Endothelial cell of umbilical vein (primary cell): ENCODE data around the gene APLP2. TPM values are rescaled to one million over a fixed set of nuclear protein-coding genes. Genes with fewer than 3 reads are reported as not detected.

Experiments
- BruUV-seq: library from RNA; stranded (reverse); fragments of 400-500 nt; replicated peaks from 2 replicates; lab custom pipeline; 2021; lab: Mats Ljungman, UMichigan
- CTCF ChIA-PET: fragments of 300-600, 350-600 bp; sonication (Branson Sonifier 250); formaldehyde crosslinking; loops from one replicate; lab custom pipeline; 2021; ENCODE audit warnings: antibody characterized with exemption, inconsistent platforms; lab: Charles Lee
- POLR2A ChIA-PET: fragments of 300-600, 350-600 bp; sonication (Branson Sonifier 250); formaldehyde crosslinking; loops from one replicate; lab custom pipeline; 2021; ENCODE audit warnings: antibody characterized with exemption, inconsistent platforms; lab: Charles Lee
- DNase-seq: peaks from one replicate; pipeline ENCODE4 v3.0.0-alpha.2; 2011; ENCODE audit warnings: low read depth, low spot score
- FAIRE-seq: peaks from 2 replicates; lab custom pipeline; 2011; peaks lifted over from hg19 to GRCh38; lab: Jason Lieb, UNC
- H2AFZ ChIP-seq: 2 replicates; pipeline ENCODE4 v1.6.0; 2012; ENCODE audit warnings: low read depth, low read length, control low read depth, inconsistent platforms
- H3K27ac ChIP-seq: 2 replicates; pipeline ENCODE4 v1.5.1; 2011; ENCODE audit warnings: low read depth, mild to moderate bottlenecking, control low read depth, low read length, moderate library complexity; ENCODE audit not compliant: insufficient read depth
- H3K27me3 ChIP-seq, 2 experiments: 2 replicates each; pipeline versions ENCODE4 v1.6.0 to v1.6.1; 2011; ENCODE audit warnings: low read length in 2 of 2, mixed read lengths in 1 of 2; ENCODE audit not compliant: control insufficient read depth in 2 of 2, insufficient read depth in 2 of 2
- H3K36me3 ChIP-seq, 2 experiments: 2 replicates in 1 of 2; 3 replicates in 1 of 2; pipeline ENCODE4 v1.5.1; 2011; ENCODE audit warnings: low read length in 2 of 2, mild to moderate bottlenecking in 1 of 2, moderate library complexity in 1 of 2; ENCODE audit not compliant: control insufficient read depth in 2 of 2, insufficient read depth in 2 of 2; ENCODE audit errors: extremely low read depth in 1 of 2
- H3K4me1 ChIP-seq: 3 replicates; pipeline ENCODE4 v1.5.1; 2011; ENCODE audit warnings: mild to moderate bottlenecking, low read length; ENCODE audit not compliant: control insufficient read depth, insufficient read depth; ENCODE audit errors: extremely low read depth
- H3K4me2 ChIP-seq: 2 replicates; pipeline ENCODE4 v1.6.1; 2011; ENCODE audit warnings: low read length, control low read depth, mixed read lengths; ENCODE audit not compliant: insufficient read depth
- H3K4me3 ChIP-seq, 3 experiments: fragments of 200-600 bp in 1 of 3; sonication (generic), shearing (Covaris generic) in 1 of 3; replicated peaks in 1 of 3; 2 replicates each; pipeline ENCODE4 v1.5.1; 2011 to 2016; ENCODE audit warnings: control low read depth in 3 of 3, low read length in 3 of 3, mild to moderate bottlenecking in 2 of 3, inconsistent platforms in 1 of 3, low read depth in 1 of 3, moderate library complexity in 1 of 3; ENCODE audit not compliant: insufficient read depth in 1 of 3
- H3K79me2 ChIP-seq: 2 replicates; pipeline ENCODE4 v1.6.0; 2012; ENCODE audit warnings: low read length, inconsistent platforms; ENCODE audit not compliant: control insufficient read depth, insufficient read depth
- H3K9ac ChIP-seq: replicated peaks from 2 replicates; pipeline ENCODE3; 2011; ENCODE audit warnings: low read length, control low read depth; ENCODE audit not compliant: insufficient read depth; ENCODE audit errors: extremely low read depth
- H3K9me1 ChIP-seq: replicated peaks from 3 replicates; pipeline ENCODE4 v1.6.0; 2011; ENCODE audit warnings: mild to moderate bottlenecking, low read length; ENCODE audit not compliant: control insufficient read depth, insufficient read depth; ENCODE audit errors: extremely low read depth
- H3K9me3 ChIP-seq: replicated peaks from 2 replicates; pipeline ENCODE4 v1.5.1; 2012; ENCODE audit warnings: low read length, inconsistent platforms; ENCODE audit not compliant: control insufficient read depth, insufficient read depth
- H4K20me1 ChIP-seq: replicated peaks from 2 replicates; pipeline ENCODE3; 2011; ENCODE audit warnings: mild to moderate bottlenecking, low read length; ENCODE audit not compliant: control insufficient read depth, insufficient read depth; ENCODE audit errors: extremely low read depth
- EZH2 ChIP-seq: IDR thresholded peaks from 2 replicates; pipeline ENCODE4 v1.6.1; 2012; ENCODE audit warnings: borderline replicate concordance, low read depth, mild to moderate bottlenecking, moderate library complexity, low read length, inconsistent platforms; ENCODE audit not compliant: severe bottlenecking
- FOS ChIP-seq: IDR thresholded peaks from 2 replicates; pipeline ENCODE4 v1.6.1; 2011; ENCODE audit warnings: mild to moderate bottlenecking, low read length, moderate library complexity, borderline replicate concordance; ENCODE audit not compliant: insufficient read depth
- GATA2 ChIP-seq: IDR thresholded peaks from 2 replicates; pipeline ENCODE4 v1.7.0; 2011; ENCODE audit warnings: low read depth, mild to moderate bottlenecking, moderate library complexity, mixed read lengths, low read length; ENCODE audit not compliant: insufficient read length, insufficient read depth
- JUN ChIP-seq: IDR thresholded peaks from 2 replicates; pipeline ENCODE4 v1.6.1; 2011; ENCODE audit warnings: borderline replicate concordance, low read depth; ENCODE audit not compliant: insufficient read length, insufficient read depth
- MYC ChIP-seq: IDR thresholded peaks from one replicate; pipeline ENCODE4 v1.6.1; 2011; ENCODE audit warnings: mild to moderate bottlenecking, low read depth, low read length
- POLR2A ChIP-seq: IDR thresholded peaks from 2 replicates; pipeline ENCODE4 v1.6.1; 2012; ENCODE audit warnings: low read depth, mild to moderate bottlenecking, control low read depth, low read length
- POLR2AphosphoS5 ChIP-seq: IDR thresholded peaks from 2 replicates; pipeline ENCODE4 v1.6.1; 2012; ENCODE audit warnings: low read depth, mild to moderate bottlenecking, control low read depth, low read length, moderate library complexity; ENCODE audit not compliant: insufficient read depth
- dilution Hi-C: fragments of 300-500 bp; cut with MboI; formaldehyde crosslinking; loops from one replicate; pipeline ENCODE4 v1.15.0; 2019; ENCODE audit warnings: low sequenced_read_pairs; ENCODE audit not compliant: extremely low pct_ligation_motif_present
- intact Hi-C: fragments of 100-400 bp; cut with micrococcal nuclease; formaldehyde crosslinking; loops from one replicate; pipeline ENCODE4 v1.10.0; 2022
- polyA plus RNA-seq, 4 experiments: library from polyadenylated mRNA; depleted of rRNA in 3 of 4; stranded (reverse) in 3 of 4; unstranded in 1 of 4; fragments of >200 nt; gene quantifications; 2 replicates each; pipeline versions ENCODE4 v1.2.1 to v1.2.3, GENCODE V29; 2011 to 2012; ENCODE audit warnings: missing spikeins in 1 of 4
- total RNA-seq: library from RNA; stranded (reverse); gene quantifications from 2 replicates; pipeline ENCODE4 v1.2.3, GENCODE V29; 2021
- TF ChIP-seq, protein P1 (sequence below): IDR thresholded peaks from 2 replicates; pipeline ENCODE4 v1.6.1; 2011; ENCODE audit not compliant: insufficient read depth, insufficient read length
- TF ChIP-seq, protein P2 (sequence below), 2 donors: IDR thresholded peaks; 1 replicate in 1 of 2; 2 replicates in 1 of 2; pipeline ENCODE4 v1.5.1; 2011; ENCODE audit warnings: low read length in 2 of 2, mild to moderate bottlenecking in 2 of 2, moderate library complexity in 2 of 2, control low read depth in 1 of 2, inconsistent platforms in 1 of 2, low read depth in 1 of 2; ENCODE audit not compliant: insufficient read depth in 1 of 2; ENCODE audit errors: extremely low read depth in 1 of 2

APLP2 gene
- total and polyA plus RNA-seq, 2 donors (not counting 3 experiments of a cell fraction or from before 2014, with no cell fraction given), result 493 to 543 TPM

DNA sequence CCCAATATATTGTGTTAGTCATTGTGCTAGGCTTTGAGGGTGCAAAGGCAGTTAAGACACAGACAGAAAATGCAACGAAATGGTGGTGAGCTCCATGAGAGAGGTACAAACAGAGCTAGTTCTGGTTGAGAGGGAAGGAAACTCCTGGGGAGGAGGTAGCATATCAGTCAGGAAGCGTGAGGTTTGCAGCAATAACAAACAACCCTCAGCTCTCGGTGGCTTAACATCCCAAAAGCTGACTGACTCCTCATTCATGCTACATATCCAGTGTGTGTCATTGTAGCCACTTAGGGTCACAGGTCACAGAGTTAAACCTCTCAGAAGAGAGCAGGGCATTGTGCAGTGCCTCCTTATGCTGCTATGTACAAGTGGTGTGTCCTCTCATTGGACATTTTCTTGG lies 88.1 kb downstream of the APLP2 start:
- Histone ChIP-seq H3K9me1 (no peaks in the 10 kb centered on the region), H3K4me3 (no peak overlapping the region), H3K27ac (no peak overlapping the region), H4K20me1 (no peaks in the 10 kb centered on the region), H3K9me3 (no peaks in the 10 kb centered on the region), H3K36me3 (no peaks in the 10 kb centered on the region), H3K27me3 (peaks cover 42 to 43% of the 10 kb centered on the region in 2 experiments), H2AFZ (no peak overlapping the region), H3K9ac (no peak overlapping the region), H3K4me2 (no peak overlapping the region), H3K79me2 (no peaks in the 10 kb centered on the region), H3K4me1 (no peaks in the 10 kb centered on the region)
- CTCF ChIA-PET, result interaction anchor here (1.1 to 1.9 kb wide), 2 partner anchors 14 to 26 kb away, joined by 3 to 9 read pairs; no protein-coding TSS in a partner anchor
- dilution Hi-C loops, result no loop called here
- BruUV-seq, result no TSS peak
- no peak for TF ChIP-seq POLR2A
- TF ChIP-seq JUN, result no peak
- TF ChIP-seq POLR2AphosphoS5, result no peak
- DNase-seq (no peak), FAIRE-seq (no peak)
- intact Hi-C loops, result no loop called here
- POLR2A ChIA-PET, result no interaction called here

DNA sequence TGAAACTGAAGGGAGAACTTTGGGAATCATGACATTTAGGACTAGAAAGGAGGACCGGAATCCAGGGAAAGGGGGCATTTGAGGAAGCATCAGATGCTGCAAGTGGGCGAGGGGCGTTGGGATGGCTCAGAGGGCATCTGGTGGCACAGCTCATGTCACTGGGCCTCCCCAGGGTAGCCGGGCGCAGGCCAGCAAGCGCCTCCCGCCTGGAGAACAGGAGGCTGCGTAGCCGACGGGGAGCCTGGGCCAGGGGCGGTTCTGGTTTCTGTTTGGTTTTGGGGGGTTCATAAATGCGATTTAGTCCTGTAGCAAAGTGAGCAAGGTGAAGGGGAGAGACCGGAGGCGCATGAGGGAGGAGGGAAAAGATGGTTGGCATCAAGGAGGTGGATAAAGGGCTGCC lies 89.4 kb downstream of the APLP2 start:
- Histone ChIP-seq H3K4me1 (no peaks in the 10 kb centered on the region), H3K4me2 (no peak overlapping the region), H2AFZ (no peak overlapping the region), H3K9ac (no peak overlapping the region), H3K9me1 (no peaks in the 10 kb centered on the region), H3K4me3 (no peak overlapping the region), H3K79me2 (no peaks in the 10 kb centered on the region), H4K20me1 (no peaks in the 10 kb centered on the region), H3K36me3 (no peaks in the 10 kb centered on the region), H3K9me3 (no peaks in the 10 kb centered on the region), H3K27me3 (peaks cover 42 to 45% of the 10 kb centered on the region in 2 experiments), H3K27ac (no peak overlapping the region)
- FAIRE-seq (no peak), DNase-seq (no peak)
- intact Hi-C loops (no loop called here), dilution Hi-C loops (no loop called here)
- ChIA-PET POLR2A (no interaction called here), CTCF (interaction anchor here (1.9 kb wide), 1 partner anchor 27 kb away, joined by 9 read pairs; no protein-coding TSS in a partner anchor)
- BruUV-seq, result no TSS peak
- TF ChIP-seq JUN (no peak), FOS (no peak), POLR2A (no peak), EZH2 (no peak), MYC (no peak), GATA2 (no peak), POLR2AphosphoS5 (no peak)
- TF ChIP-seq, protein P1, sequence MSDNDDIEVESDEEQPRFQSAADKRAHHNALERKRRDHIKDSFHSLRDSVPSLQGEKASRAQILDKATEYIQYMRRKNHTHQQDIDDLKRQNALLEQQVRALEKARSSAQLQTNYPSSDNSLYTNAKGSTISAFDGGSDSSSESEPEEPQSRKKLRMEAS, result no peak
- TF ChIP-seq, protein P2, sequence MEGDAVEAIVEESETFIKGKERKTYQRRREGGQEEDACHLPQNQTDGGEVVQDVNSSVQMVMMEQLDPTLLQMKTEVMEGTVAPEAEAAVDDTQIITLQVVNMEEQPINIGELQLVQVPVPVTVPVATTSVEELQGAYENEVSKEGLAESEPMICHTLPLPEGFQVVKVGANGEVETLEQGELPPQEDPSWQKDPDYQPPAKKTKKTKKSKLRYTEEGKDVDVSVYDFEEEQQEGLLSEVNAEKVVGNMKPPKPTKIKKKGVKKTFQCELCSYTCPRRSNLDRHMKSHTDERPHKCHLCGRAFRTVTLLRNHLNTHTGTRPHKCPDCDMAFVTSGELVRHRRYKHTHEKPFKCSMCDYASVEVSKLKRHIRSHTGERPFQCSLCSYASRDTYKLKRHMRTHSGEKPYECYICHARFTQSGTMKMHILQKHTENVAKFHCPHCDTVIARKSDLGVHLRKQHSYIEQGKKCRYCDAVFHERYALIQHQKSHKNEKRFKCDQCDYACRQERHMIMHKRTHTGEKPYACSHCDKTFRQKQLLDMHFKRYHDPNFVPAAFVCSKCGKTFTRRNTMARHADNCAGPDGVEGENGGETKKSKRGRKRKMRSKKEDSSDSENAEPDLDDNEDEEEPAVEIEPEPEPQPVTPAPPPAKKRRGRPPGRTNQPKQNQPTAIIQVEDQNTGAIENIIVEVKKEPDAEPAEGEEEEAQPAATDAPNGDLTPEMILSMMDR (IDR thresholded peaks at IDR 0.05; ENCODE audit: extremely low read depth in 1 of 2, insufficient read depth in 1 of 2, low read depth in 1 of 2, low read length in 2 of 2), result no peak
